Gastrocnemius medialis (tissue), 4 donors: Measurements from ENCODE around the gene PACSIN2. TPM values are rescaled to one million over a fixed set of nuclear protein-coding genes. Genes with fewer than 3 reads are reported as not detected.
A peak's percentile ranks its signal among the peaks of the same experiment; 100 is the strongest.
"Not testable (repeated sequence)": the region's sequence is repeated elsewhere in the genome, so short reads cannot be mapped to it uniquely, and the experiment has no call there.

Experiments used
- ATAC-seq, 2 donors: fragments of 150-250 bp; one replicate each; pipeline ENCODE4 v1.9.1; 2016
- DNase-seq, 2 donors: peaks; one replicate each; pipeline ENCODE4 v3.0.0-alpha.2; 2019
- H3K27ac ChIP-seq, 4 donors: fragments of 200-600 bp; sonication (generic); 1 replicate in 1 of 4; 2 replicates in 3 of 4; pipeline ENCODE4 v1.5.1; 2016 to 2018; ENCODE audit warnings: mild to moderate bottlenecking in 2 of 4, moderate library complexity in 1 of 4
- H3K27me3 ChIP-seq, 3 donors: fragments of 200-600 bp; sonication (generic) in 2 of 3; 1 replicate in 1 of 3; 2 replicates in 2 of 3; pipeline versions ENCODE4 v1.5.1 to v1.6.0; 2016 to 2019; ENCODE audit warnings: mild to moderate bottlenecking in 1 of 3, moderate library complexity in 1 of 3
- H3K36me3 ChIP-seq, 2 donors: fragments of 200-600 bp; sonication (generic) in 1 of 2; one replicate each; pipeline ENCODE4 v1.5.1; 2017 to 2018
- H3K4me1 ChIP-seq, 2 donors: fragments of 200-600 bp; sonication (generic) in 1 of 2; one replicate each; pipeline ENCODE4 v1.5.1; 2016 to 2017; ENCODE audit warnings: mild to moderate bottlenecking in 2 of 2
- H3K4me3 ChIP-seq, 4 donors: fragments of 200-600 bp; sonication (generic) in 3 of 4; 1 replicate in 1 of 4; 2 replicates in 3 of 4; pipeline ENCODE4 v1.5.1; 2016 to 2019; ENCODE audit warnings: mild to moderate bottlenecking in 2 of 4
- H3K9me3 ChIP-seq, 3 donors: fragments of 200-600 bp; sonication (generic) in 2 of 3; 1 replicate in 1 of 3; 2 replicates in 2 of 3; pipeline ENCODE4 v1.5.1; 2016 to 2019
- POLR2A ChIP-seq, 2 donors: fragments of 450-650 bp; IDR thresholded peaks; one replicate each; pipeline ENCODE4 v1.6.1; 2017; ENCODE audit warnings: antibody characterized with exemption in 2 of 2, mild to moderate bottlenecking in 2 of 2, moderate library complexity in 2 of 2
- in situ Hi-C, 4 donors: fragments of 200-750 bp; cut with MboI; loops; one replicate each; pipeline versions ENCODE4 v1.15.0 to v1.8.0; 2017; ENCODE audit warnings: low sequenced_read_pairs in 4 of 4
- intact Hi-C: fragments of 100-400 bp; cut with DNase I; formaldehyde crosslinking; loops from one replicate; pipeline ENCODE4 v1.15.1; 2023; ENCODE audit warnings: low total_unique reads
- total RNA-seq, 4 donors: library from RNA; depleted of rRNA; stranded (reverse); fragments of >200 nt; gene quantifications; one replicate each; pipeline versions ENCODE4 v1.1.0 to v1.2.3, GENCODE V29; 2016
- TF ChIP-seq, protein P1 (sequence below), 5 experiments: fragments of 450-650 bp in 3 of 5; fragments of 200-600 bp in 2 of 5; sonication (generic) in 2 of 5; IDR thresholded peaks in 4 of 5; conservative IDR thresholded peaks in 1 of 5; 1 replicate in 4 of 5; 2 replicates in 1 of 5; pipeline ENCODE4 v1.5.1; 2016 to 2019; ENCODE audit warnings: antibody characterized with exemption in 5 of 5, mild to moderate bottlenecking in 3 of 5, moderate library complexity in 3 of 5

PACSIN2 gene
- total RNA-seq, 4 donors from 2014 or later, result 37.3 to 45.9 (median 39.8) TPM

DNA sequence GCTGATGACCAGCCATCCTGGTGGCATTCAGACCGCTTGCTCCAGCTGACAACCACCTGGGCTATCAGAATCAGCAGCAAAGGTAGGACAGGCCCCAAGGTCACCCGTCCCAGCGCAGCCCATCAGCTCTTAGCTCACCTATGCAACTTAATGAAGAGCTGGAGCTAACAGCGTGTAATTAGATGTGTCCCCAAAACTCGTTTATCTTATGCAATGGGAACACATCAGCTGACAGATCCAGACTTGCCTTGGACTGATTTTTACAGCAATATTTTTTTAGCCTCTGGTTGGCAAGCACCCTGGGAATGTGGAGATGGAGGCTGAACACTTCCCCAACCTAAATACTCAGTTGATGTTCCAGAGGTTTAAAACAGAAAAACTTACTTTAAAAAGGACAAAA, 76.0 kb downstream of the PACSIN2 start:
- Histone ChIP-seq H3K4me1 (peaks cover 71 to 83% of the 10 kb centered on the region in 2 donors), H3K4me3 (no peak overlapping the region), H3K27me3 (no peaks in the 10 kb centered on the region), H3K27ac (peak overlapping the region; percentile 4 to 95 (median 76)), H3K36me3 (no peaks in the 10 kb centered on the region), H3K9me3 (no peaks in the 10 kb centered on the region)
- no peak for TF ChIP-seq POLR2A (IDR thresholded peaks at IDR 0.05)
- TF ChIP-seq, protein P1, sequence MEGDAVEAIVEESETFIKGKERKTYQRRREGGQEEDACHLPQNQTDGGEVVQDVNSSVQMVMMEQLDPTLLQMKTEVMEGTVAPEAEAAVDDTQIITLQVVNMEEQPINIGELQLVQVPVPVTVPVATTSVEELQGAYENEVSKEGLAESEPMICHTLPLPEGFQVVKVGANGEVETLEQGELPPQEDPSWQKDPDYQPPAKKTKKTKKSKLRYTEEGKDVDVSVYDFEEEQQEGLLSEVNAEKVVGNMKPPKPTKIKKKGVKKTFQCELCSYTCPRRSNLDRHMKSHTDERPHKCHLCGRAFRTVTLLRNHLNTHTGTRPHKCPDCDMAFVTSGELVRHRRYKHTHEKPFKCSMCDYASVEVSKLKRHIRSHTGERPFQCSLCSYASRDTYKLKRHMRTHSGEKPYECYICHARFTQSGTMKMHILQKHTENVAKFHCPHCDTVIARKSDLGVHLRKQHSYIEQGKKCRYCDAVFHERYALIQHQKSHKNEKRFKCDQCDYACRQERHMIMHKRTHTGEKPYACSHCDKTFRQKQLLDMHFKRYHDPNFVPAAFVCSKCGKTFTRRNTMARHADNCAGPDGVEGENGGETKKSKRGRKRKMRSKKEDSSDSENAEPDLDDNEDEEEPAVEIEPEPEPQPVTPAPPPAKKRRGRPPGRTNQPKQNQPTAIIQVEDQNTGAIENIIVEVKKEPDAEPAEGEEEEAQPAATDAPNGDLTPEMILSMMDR (IDR thresholded peaks at IDR 0.05 in 4 of 5, conservative IDR thresholded peaks at IDR 0.05 in 1 of 5), result no peak
- no peak for ATAC-seq
- no peak for DNase-seq
- in situ Hi-C loops (no loop called here), intact Hi-C loops (no loop called here)

DNA sequence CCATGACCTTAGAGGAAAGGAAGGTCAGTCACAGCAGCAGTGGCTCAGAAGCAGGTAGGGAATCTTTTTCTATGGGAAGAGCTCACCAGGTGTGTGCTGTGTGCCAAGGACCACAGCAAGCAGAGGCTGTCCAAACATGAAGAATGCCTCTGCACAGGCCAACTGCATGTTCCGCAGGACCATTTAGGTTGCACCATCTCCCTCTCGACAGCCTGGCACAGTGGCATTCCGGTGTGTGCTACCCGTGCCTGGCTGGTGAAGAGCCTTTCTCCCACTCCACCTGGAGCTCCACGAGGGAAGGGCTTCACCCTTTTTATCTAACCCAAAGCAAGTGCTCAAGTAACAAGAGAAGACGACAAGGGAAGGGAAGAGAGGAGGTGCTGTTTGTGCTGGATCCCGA, 76.5 kb downstream of the PACSIN2 start:
- H3K9me3 ChIP-seq, result no peaks in the 10 kb centered on the region
- no peak for DNase-seq
- ATAC-seq, result no peak
- H3K4me1 ChIP-seq, result peaks cover 71 to 83% of the 10 kb centered on the region in 2 donors
- no peaks in the 10 kb centered on the region for H3K27me3 ChIP-seq
- H3K4me3 ChIP-seq, result no peak overlapping the region
- intact Hi-C loops (no loop called here), in situ Hi-C loops (no loop called here)
- H3K36me3 ChIP-seq, result no peaks in the 10 kb centered on the region
- peak overlapping the region; percentile 4 to 95 (median 76) for H3K27ac ChIP-seq
- TF ChIP-seq POLR2A (IDR thresholded peaks at IDR 0.05), result no peak
- TF ChIP-seq, protein P1 (IDR thresholded peaks at IDR 0.05 in 4 of 5, conservative IDR thresholded peaks at IDR 0.05 in 1 of 5), result no peak

DNA sequence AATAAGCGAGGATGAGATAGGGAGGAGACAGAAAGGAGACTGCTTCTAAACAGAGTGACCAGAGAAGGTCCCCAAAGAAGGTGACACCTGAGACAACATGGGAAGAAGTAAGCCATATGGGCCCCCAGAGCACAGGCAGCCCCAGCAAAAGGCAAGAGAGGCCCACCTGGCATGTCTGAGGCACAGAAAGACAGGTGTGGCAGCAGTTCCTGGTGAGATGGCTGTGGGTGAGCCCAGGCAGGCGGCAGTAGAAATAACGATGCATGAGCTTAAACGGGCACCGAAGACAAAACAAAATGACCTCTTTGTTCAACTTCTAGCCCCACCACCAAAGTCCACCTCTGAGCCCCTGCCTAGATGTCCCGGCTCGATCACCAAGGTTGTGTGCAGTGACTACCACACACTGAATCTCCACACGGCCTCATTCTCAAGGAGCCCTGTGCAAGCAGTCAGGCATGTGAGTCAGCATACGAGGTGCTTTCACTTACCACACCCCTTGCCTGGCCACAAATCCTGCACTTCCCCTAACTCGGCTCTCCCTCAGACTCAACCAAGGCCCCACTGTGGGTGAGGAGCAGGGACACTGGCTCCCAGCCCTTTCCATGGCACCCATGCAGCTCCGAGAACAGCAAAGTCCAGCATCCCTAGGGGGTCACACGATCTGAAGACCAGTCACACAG, 77.6 kb downstream of the PACSIN2 start:
- no peaks in the 10 kb centered on the region for H3K9me3 ChIP-seq
- in situ Hi-C loops (no loop called here), intact Hi-C loops (no loop called here)
- no peak overlapping the region for H3K4me3 ChIP-seq
- H3K36me3 ChIP-seq, result no peaks in the 10 kb centered on the region
- ATAC-seq (no peak), DNase-seq (no peak)
- no peak for TF ChIP-seq POLR2A (IDR thresholded peaks at IDR 0.05)
- TF ChIP-seq, protein P1 (IDR thresholded peaks at IDR 0.05 in 4 of 5, conservative IDR thresholded peaks at IDR 0.05 in 1 of 5), result no peak
- H3K27ac ChIP-seq, result peak overlapping the region; percentile 34 to 95 (median 76)
- H3K4me1 ChIP-seq, result peaks cover 71 to 84% of the 10 kb centered on the region in 2 donors
- no peaks in the 10 kb centered on the region for H3K27me3 ChIP-seq

DNA sequence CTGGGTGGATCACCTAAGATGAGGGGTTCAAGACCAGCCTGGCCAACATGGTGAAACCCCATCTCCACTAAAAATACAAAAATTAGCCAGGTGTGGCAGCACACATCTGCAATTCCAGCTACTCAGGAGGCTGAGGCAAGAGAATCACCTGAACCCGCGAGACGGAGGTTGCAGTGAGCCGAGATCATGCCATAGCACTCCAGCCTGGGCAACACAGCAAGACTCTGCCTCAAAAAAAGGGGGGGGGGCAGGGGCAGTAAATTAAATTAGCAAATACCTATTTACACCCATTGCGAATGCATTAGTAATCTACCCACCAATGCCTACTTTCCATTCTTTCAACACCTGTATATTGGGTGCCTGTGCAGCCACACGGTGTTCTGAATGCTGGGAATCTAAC, 78.3 kb downstream of the PACSIN2 start:
- peak overlapping the region in 3 of 4 donors; percentile 71 to 95 (median 82) for H3K27ac ChIP-seq
- intact Hi-C loops, H3K4me3 ChIP-seq, H3K36me3 ChIP-seq, in situ Hi-C loops, ATAC-seq, H3K27me3 ChIP-seq, DNase-seq, H3K9me3 ChIP-seq: not testable (repeated sequence)
- peaks cover 76 to 87% of the 10 kb centered on the region in 2 donors for H3K4me1 ChIP-seq

DNA sequence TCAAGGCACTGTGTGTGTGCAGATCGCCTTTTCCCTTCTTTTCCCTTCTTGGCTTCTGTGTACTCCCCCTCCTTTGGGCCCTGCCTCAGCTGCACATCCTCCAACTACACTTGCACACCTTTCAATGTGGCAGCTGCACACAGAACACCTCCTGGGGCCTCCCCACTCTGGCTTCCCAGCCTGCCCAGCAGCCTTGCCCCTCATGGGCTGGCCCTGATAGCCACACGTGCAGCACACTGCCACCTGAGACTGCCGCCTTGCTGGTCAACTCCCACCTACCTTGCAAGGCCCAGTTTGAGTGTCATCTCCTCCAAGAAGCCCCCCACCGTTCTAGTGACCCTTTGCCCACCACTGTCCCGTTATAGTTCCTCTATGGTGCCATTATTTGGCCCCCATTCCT, 80.6 kb downstream of the PACSIN2 start:
- no peak for TF ChIP-seq POLR2A (IDR thresholded peaks at IDR 0.05)
- TF ChIP-seq, protein P1 (IDR thresholded peaks at IDR 0.05 in 4 of 5, conservative IDR thresholded peaks at IDR 0.05 in 1 of 5), result no peak
- ATAC-seq (no peak), DNase-seq (no peak)
- H3K9me3 ChIP-seq, result no peaks in the 10 kb centered on the region
- intact Hi-C loops, result no loop called here
- in situ Hi-C loops, result no loop called here
- peak overlapping the region; percentile 80 to 95 (median 83) for H3K27ac ChIP-seq
- H3K4me3 ChIP-seq, result peak overlapping the region in 1 of 4 donors; percentile 11
- peaks cover 81 to 90% of the 10 kb centered on the region in 2 donors for H3K4me1 ChIP-seq
- no peaks in the 10 kb centered on the region for H3K36me3 ChIP-seq
- no peaks in the 10 kb centered on the region for H3K27me3 ChIP-seq
